ENCODE results near the gene GRIN3B. TPM values are rescaled to one million over a fixed set of nuclear protein-coding genes. Genes with fewer than 3 reads are reported as not detected.

The GRIN3B gene
- total and polyA plus RNA-seq, 2 donors (not counting 1 experiment from before 2014, with no cell fraction given) = 0.10 to 0.42 TPM

GRCh38 chr19:1035998-1036621 is 35.9 kb downstream of the GRIN3B start:
- intact Hi-C loops (cut with micrococcal nuclease) = no loop called here
- no peaks in the 10 kb centered on the region for H3K9me3 Mint-ChIP-seq (ENCODE audit: insufficient read depth)
- H3K27me3 Mint-ChIP-seq = no peaks in the 10 kb centered on the region
- H3K27me3 ChIP-seq (replicated peaks in 1 of 4; ENCODE audit: control extremely low read depth in 1 of 4, control insufficient read depth in 3 of 4, insufficient read depth in 4 of 4, low read length in 3 of 4) = no peaks in the 10 kb centered on the region
- no peak overlapping the region for H3K4me3 ChIP-seq (ENCODE audit: control extremely low read depth in 1 of 5, extremely low read depth in 1 of 5, insufficient read depth in 1 of 5, low read depth in 2 of 5, low read length in 4 of 5)
- no peaks in the 10 kb centered on the region for H3K9me3 ChIP-seq (ENCODE audit: control extremely low read depth in 1 of 3, control insufficient read depth in 2 of 3, insufficient read depth in 1 of 3, low read length in 2 of 3)
- H4K20me1 ChIP-seq (ENCODE audit: control insufficient read depth, insufficient read depth, low read length, poor library complexity, severe bottlenecking) = peaks cover 50% of the 10 kb centered on the region
- H3K36me3 ChIP-seq (replicated peaks in 1 of 2; ENCODE audit: control extremely low read depth in 1 of 2, control insufficient read depth in 1 of 2, extremely low read depth in 1 of 2, insufficient read depth in 2 of 2, low read length in 1 of 2) = peaks cover 0 to 42% of the 10 kb centered on the region in 2 experiments
- no peak overlapping the region for H3K9ac ChIP-seq (ENCODE audit: low read length)
- H3K4me1 Mint-ChIP-seq = peaks cover 49% of the 10 kb centered on the region
- DNase-seq = no peak
- peaks cover 30 to 55% of the 10 kb centered on the region in 2 donors for H3K4me1 ChIP-seq (ENCODE audit: control insufficient read depth in 2 of 2, insufficient read depth in 2 of 2, low read length in 2 of 2)
- H2AFZ ChIP-seq (ENCODE audit: insufficient read depth, low read depth, low read length, poor library complexity, severe bottlenecking) = no peak overlapping the region
- no peak overlapping the region for H3K4me3 Mint-ChIP-seq
- H3K79me2 ChIP-seq (ENCODE audit: control insufficient read depth, insufficient read depth, low read length) = peaks cover 28% of the 10 kb centered on the region
- 80% methylated on average over 28 of the region's 29 CpGs for WGBS (ENCODE audit: insufficient coverage)
- peak overlapping the region; percentile 17 for H3K4me2 ChIP-seq (replicated peaks; ENCODE audit: low read depth, low read length, poor library complexity, severe bottlenecking)
- ATAC-seq (ENCODE audit: low read depth) = no peak
- H3K27ac Mint-ChIP-seq = peak overlapping the region; percentile 99
- POLR2A ChIA-PET = interaction anchor here (1.6 to 6.8 kb wide), 3 partner anchors 8 to 52 kb away, joined by 4 to 91 read pairs (median 11); partner anchors contain the start of gene CNN2
- CTCF ChIA-PET = interaction anchor here (1.2 to 4.5 kb wide), 4 partner anchors 9 to 30 kb away, joined by 4 to 35 read pairs (median 18); partner anchors contain the start of genes ARHGAP45, CNN2 and RNU6-2
- TF ChIP-seq CTCF (IDR thresholded peaks at IDR 0.05) (no peak), EZH2 (IDR thresholded peaks at IDR 0.05; ENCODE audit: borderline replicate concordance, insufficient read depth, low read depth, low read length, poor library complexity, severe bottlenecking) (no peak)
- H3K27ac ChIP-seq (ENCODE audit: low read length in 2 of 2) = no peak overlapping the region

- H3K79me2 ChIP-seq (ENCODE audit: control insufficient read depth, insufficient read depth, low read length) = peaks cover 35% of the 10 kb centered on the region
- POLR2A ChIA-PET = interaction anchor here (0.5 to 6.8 kb wide), 12 partner anchors 10 to 628 kb away, joined by 3 to 91 read pairs (median 4); partner anchors contain the start of genes ARHGAP45, CNN2, RNU6-2 and TMEM259
- peak overlapping the region; percentile 87 for H3K4me3 Mint-ChIP-seq
- ATAC-seq (ENCODE audit: low read depth) (peak; percentile 0), DNase-seq (no peak)
- peak overlapping the region; percentile 5 for H3K9ac ChIP-seq (ENCODE audit: low read length)
- peak overlapping the region; percentile 99 for H3K27ac Mint-ChIP-seq
- peaks cover 51% of the 10 kb centered on the region for H4K20me1 ChIP-seq (ENCODE audit: control insufficient read depth, insufficient read depth, low read length, poor library complexity, severe bottlenecking)
- H3K4me1 Mint-ChIP-seq = peaks cover 51% of the 10 kb centered on the region
- peak overlapping the region; percentile 81 to 92 for H3K27ac ChIP-seq (ENCODE audit: low read length in 2 of 2)
- peaks cover 0 to 41% of the 10 kb centered on the region in 2 experiments for H3K36me3 ChIP-seq (replicated peaks in 1 of 2; ENCODE audit: control extremely low read depth in 1 of 2, control insufficient read depth in 1 of 2, extremely low read depth in 1 of 2, insufficient read depth in 2 of 2, low read length in 1 of 2)
- TF ChIP-seq EZH2 (IDR thresholded peaks at IDR 0.05; ENCODE audit: borderline replicate concordance, insufficient read depth, low read depth, low read length, poor library complexity, severe bottlenecking) = no peak
- TF ChIP-seq CTCF (IDR thresholded peaks at IDR 0.05) = no peak
- H3K4me1 ChIP-seq (ENCODE audit: control insufficient read depth in 2 of 2, insufficient read depth in 2 of 2, low read length in 2 of 2) = peaks cover 39 to 66% of the 10 kb centered on the region in 2 donors
- 19% methylated on average over 15 of the region's 22 CpGs for WGBS (ENCODE audit: insufficient coverage)
- intact Hi-C loops (cut with micrococcal nuclease) = loop anchor here (2.0 kb wide), 3 partner anchors 31 to 57 kb away; partner anchors contain the start of gene POLR2E
- H3K27me3 ChIP-seq (replicated peaks in 1 of 4; ENCODE audit: control extremely low read depth in 1 of 4, control insufficient read depth in 3 of 4, insufficient read depth in 4 of 4, low read length in 3 of 4) = no peaks in the 10 kb centered on the region
- no peaks in the 10 kb centered on the region for H3K27me3 Mint-ChIP-seq
- H3K4me3 ChIP-seq (ENCODE audit: control extremely low read depth in 1 of 5, extremely low read depth in 1 of 5, insufficient read depth in 1 of 5, low read depth in 2 of 5, low read length in 4 of 5) = peak overlapping the region in 3 of 5 experiments; percentile 32 to 44 (median 33)
- H3K9me3 Mint-ChIP-seq (ENCODE audit: insufficient read depth) = no peaks in the 10 kb centered on the region
- no peak overlapping the region for H2AFZ ChIP-seq (ENCODE audit: insufficient read depth, low read depth, low read length, poor library complexity, severe bottlenecking)
- H3K4me2 ChIP-seq (replicated peaks; ENCODE audit: low read depth, low read length, poor library complexity, severe bottlenecking) = peak overlapping the region; percentile 92
- no peaks in the 10 kb centered on the region for H3K9me3 ChIP-seq (ENCODE audit: control extremely low read depth in 1 of 3, control insufficient read depth in 2 of 3, insufficient read depth in 1 of 3, low read length in 2 of 3)
- CTCF ChIA-PET = interaction anchor here (0.6 to 4.5 kb wide), 12 partner anchors 9 to 207 kb away, joined by 3 to 35 read pairs (median 4); partner anchors contain the start of genes ARHGAP45, CNN2, GPX4 and RNU6-2
Measured at GRCh38 chr19:1037621-1038064, 37.4 kb downstream of the GRIN3B start.

Measured in B cell (primary cell).